WTC11 (cell line): Measurements from ENCODE around the gene PDIA6. TPM values are rescaled to one million over a fixed set of nuclear protein-coding genes. Genes with fewer than 3 reads are reported as not detected.

Source experiments
- ATAC-seq: fragments of 200-7000 bp; cut with Tn5 transposase; 2 replicates; pipeline ENCODE4 v1.10.0; 2021; ENCODE audit warnings: mild to moderate bottlenecking, moderate library complexity
- CTCF ChIA-PET: fragments of 300-600 bp; sonication (Branson Sonifier 250); formaldehyde crosslinking; loops from one replicate; lab custom pipeline; 2021; ENCODE audit warnings: antibody characterized with exemption; lab: Charles Lee
- POLR2A ChIA-PET: fragments of 350-600 bp; sonication (Branson Sonifier 250); formaldehyde crosslinking; loops from one replicate; lab custom pipeline; 2021; ENCODE audit warnings: antibody characterized with exemption; lab: Charles Lee
- DNase-seq: peaks from one replicate; pipeline ENCODE4 v3.0.0; 2021; ENCODE audit warnings: low spot score
- H3K27ac Mint-ChIP-seq: 2 replicates; pipeline ENCODE4 v1.8.0; 2021; ENCODE audit warnings: mixed read lengths
- H3K27me3 Mint-ChIP-seq: 2 replicates; pipeline ENCODE4 v1.8.0; 2021; ENCODE audit warnings: low read depth, mild to moderate bottlenecking, moderate library complexity, mixed read lengths
- H3K36me3 Mint-ChIP-seq: 2 replicates; pipeline ENCODE4 v1.8.0; 2021; ENCODE audit warnings: mixed read lengths
- H3K4me1 Mint-ChIP-seq: 2 replicates; pipeline ENCODE4 v1.8.0; 2022; ENCODE audit warnings: mixed read lengths
- H3K4me3 Mint-ChIP-seq: 2 replicates; pipeline ENCODE4 v1.8.0; 2021; ENCODE audit warnings: mild to moderate bottlenecking, moderate library complexity, mixed read lengths
- H3K9me3 Mint-ChIP-seq: 2 replicates; pipeline ENCODE4 v1.8.0; 2021; ENCODE audit warnings: mixed read lengths
- AFF4 ChIP-seq: sonication (generic); formaldehyde crosslinking; IDR thresholded peaks from 2 replicates; pipeline ENCODE4 v1.8.1; 2023; ENCODE audit warnings: mild to moderate bottlenecking, missing genetic modification reagents, borderline replicate concordance
- ARID4B ChIP-seq: sonication (generic); formaldehyde crosslinking; IDR thresholded peaks from 2 replicates; pipeline ENCODE4 v1.8.0; 2023; ENCODE audit warnings: missing genetic modification reagents, mild to moderate bottlenecking, borderline replicate concordance
- ATF2 ChIP-seq: sonication (generic); formaldehyde crosslinking; IDR thresholded peaks from 2 replicates; pipeline ENCODE4 v1.8.1; 2022; ENCODE audit warnings: low read depth, missing genetic modification reagents, borderline replicate concordance
- E2F1 ChIP-seq: sonication (generic); formaldehyde crosslinking; IDR thresholded peaks from 2 replicates; pipeline ENCODE4 v1.8.0; 2022; ENCODE audit warnings: mild to moderate bottlenecking, missing genetic modification reagents
- GTF2I ChIP-seq: fragments of 250-450 bp; sonication (Bioruptor Pico); conservative IDR thresholded peaks from 2 replicates; pipeline ENCODE4 v1.4.0; 2021; ENCODE audit warnings: mild to moderate bottlenecking
- MLX ChIP-seq: sonication (generic); formaldehyde crosslinking; IDR thresholded peaks from 2 replicates; pipeline ENCODE4 v1.8.1; 2023; ENCODE audit warnings: mild to moderate bottlenecking, missing genetic modification reagents, moderate library complexity
- OVOL2 ChIP-seq: fragments of 250-450 bp; sonication (Bioruptor Pico); IDR thresholded peaks from 2 replicates; pipeline ENCODE4 v1.9.0; 2021; ENCODE audit warnings: mild to moderate bottlenecking, borderline replicate concordance
- SOX15 ChIP-seq: fragments of 250-450 bp; sonication (Bioruptor Pico); IDR thresholded peaks from 2 replicates; pipeline ENCODE4 v1.9.0; 2021; ENCODE audit warnings: mild to moderate bottlenecking
- USF1 ChIP-seq: sonication (generic); formaldehyde crosslinking; IDR thresholded peaks from 2 replicates; pipeline ENCODE4 v1.8.0; 2022; ENCODE audit warnings: mild to moderate bottlenecking, missing genetic modification reagents
- ZNF121 ChIP-seq: sonication (generic); formaldehyde crosslinking; IDR thresholded peaks from 2 replicates; pipeline ENCODE4 v1.8.0; 2023; ENCODE audit warnings: missing genetic modification reagents
- ZNF232 ChIP-seq: sonication (generic); formaldehyde crosslinking; IDR thresholded peaks from 2 replicates; pipeline ENCODE4 v1.8.0; 2022; ENCODE audit warnings: mild to moderate bottlenecking, missing genetic modification reagents
- ZNF512 ChIP-seq: sonication (generic); formaldehyde crosslinking; IDR thresholded peaks from 2 replicates; pipeline ENCODE4 v1.8.1; 2022; ENCODE audit warnings: missing genetic modification reagents, borderline replicate concordance
- ZSCAN18 ChIP-seq: fragments of 250-450 bp; sonication (Bioruptor Pico); IDR thresholded peaks from 2 replicates; pipeline ENCODE4 v2.1.2; 2022; ENCODE audit warnings: mild to moderate bottlenecking, moderate library complexity
- total RNA-seq: library from RNA; stranded (reverse); gene quantifications from 3 replicates; pipeline ENCODE4 v1.2.3, GENCODE V29; 2021

PDIA6 gene
- total RNA-seq, 1 experiment from 2014 or later: 331 TPM

- TF ChIP-seq ARID4B (CRISPR knock-in tag): no peak
- TF ChIP-seq GTF2I (CRISPR knock-in tag): no peak
- TF ChIP-seq AFF4: no peak
- no peak for TF ChIP-seq ZNF232 (CRISPR knock-in tag)
These were observed 72.4 kb downstream of the PDIA6 start (continued) for GRCh38 chr2:10740226-10740625.

- peaks cover 3% of the 10 kb centered on the region for H3K4me1 Mint-ChIP-seq
- no peaks in the 10 kb centered on the region; the same call in 1 of the 2 replicates for H3K27me3 Mint-ChIP-seq
- CTCF ChIA-PET: no interaction called here
- ATAC-seq (no peak), DNase-seq (no peak)
- H3K27ac Mint-ChIP-seq: no peak overlapping the region
- no peaks in the 10 kb centered on the region for H3K9me3 Mint-ChIP-seq
- POLR2A ChIA-PET: no interaction called here
- no peak overlapping the region for H3K4me3 Mint-ChIP-seq
- no peaks in the 10 kb centered on the region for H3K36me3 Mint-ChIP-seq
- no peak for TF ChIP-seq ARID4B (CRISPR knock-in tag)
- TF ChIP-seq E2F1 (CRISPR knock-in tag): no peak
- no peak for TF ChIP-seq ZSCAN18 (CRISPR knock-in tag)
- no peak for TF ChIP-seq OVOL2 (CRISPR knock-in tag)
- no peak for TF ChIP-seq ZNF512 (CRISPR knock-in tag)
- TF ChIP-seq ZNF121: no peak
- TF ChIP-seq ATF2 (CRISPR knock-in tag): no peak
- no peak for TF ChIP-seq MLX (CRISPR knock-in tag)
- no peak for TF ChIP-seq SOX15 (CRISPR knock-in tag)
- no peak for TF ChIP-seq USF1 (CRISPR knock-in tag)
These were observed 74.4 kb downstream of the PDIA6 start for GRCh38 chr2:10738192-10738591.
